ENCODE results near the gene RTEL1. TPM values are rescaled to one million over a fixed set of nuclear protein-coding genes. Genes with fewer than 3 reads are reported as not detected.
"Not testable (repeated sequence)": the region's sequence is repeated elsewhere in the genome, so short reads cannot be mapped to it uniquely, and the experiment has no call there.

RTEL1 gene
- total RNA-seq, 1 donor from 2014 or later: 8.2 TPM

GRCh38 chr20:63645218-63645617 lies 12.9 kb upstream of the RTEL1 start:
- FAIRE-seq (no peak), DNase-seq (ENCODE audit: low spot score in 2 of 2) (no peak)

GRCh38 chr20:63648190-63648589 lies 9.9 kb upstream of the RTEL1 start:
- DNase-seq (ENCODE audit: low spot score in 2 of 2): no peak
- FAIRE-seq: no peak

- DNase-seq (ENCODE audit: low spot score in 2 of 2) (no peak), FAIRE-seq (no peak)
Observed at GRCh38 chr20:63648895-63649589, 9.1 kb upstream of the RTEL1 start.

GRCh38 chr20:63650486-63650885 lies 7.6 kb upstream of the RTEL1 start:
- not testable (repeated sequence) for DNase-seq (ENCODE audit: low spot score in 2 of 2); FAIRE-seq

- no peak for FAIRE-seq
- no peak for DNase-seq (ENCODE audit: low spot score in 2 of 2)
Observed at GRCh38 chr20:63651942-63652191, 6.2 kb upstream of the RTEL1 start.

- FAIRE-seq (no peak), DNase-seq (ENCODE audit: low spot score in 2 of 2) (peak in 1 of 2 donors; percentile 51)
Observed at GRCh38 chr20:63652192-63652980, 5.7 kb upstream of the RTEL1 start.

- FAIRE-seq: no peak
- DNase-seq (ENCODE audit: low spot score in 2 of 2): peak; percentile 83 to 86
Observed at GRCh38 chr20:63653041-63653973, 4.8 kb upstream of the RTEL1 start, which contains the start of gene STMN3. Gene STMN3, minus strand, starts transcription at chr20:63653424. Its CDS starts 79 bp downstream, at chr20:63653345.

- DNase-seq (ENCODE audit: low spot score in 2 of 2) (no peak), FAIRE-seq (no peak)
Observed at GRCh38 chr20:63653974-63654668, 4.0 kb upstream of the RTEL1 start.

- DNase-seq (ENCODE audit: low spot score in 2 of 2) (no peak), FAIRE-seq (no peak)
Observed at GRCh38 chr20:63655249-63655648, 2.9 kb upstream of the RTEL1 start.

GRCh38 chr20:63656451-63656850 lies 1.7 kb upstream of the RTEL1 start:
- FAIRE-seq: no peak

GRCh38 chr20:63657260-63657936 lies 714 bp upstream of the RTEL1 start:
- no peak for DNase-seq (ENCODE audit: low spot score in 2 of 2)
- FAIRE-seq: no peak

More at GRCh38 chr20:63656451-63656850, 1.7 kb upstream of the RTEL1 start:
- no peak for DNase-seq (ENCODE audit: low spot score in 2 of 2)

GRCh38 chr20:63658749-63659187 lies 656 bp downstream of the RTEL1 start:
- FAIRE-seq: no peak
- no peak for DNase-seq (ENCODE audit: low spot score in 2 of 2)

- DNase-seq (ENCODE audit: low spot score in 2 of 2) (no peak), FAIRE-seq (no peak)
Observed at GRCh38 chr20:63659370-63659769, 1.3 kb downstream of the RTEL1 start.

- DNase-seq (ENCODE audit: low spot score in 2 of 2); FAIRE-seq: not testable (repeated sequence)
Observed at GRCh38 chr20:63660174-63660573, 2.1 kb downstream of the RTEL1 start.

- DNase-seq (ENCODE audit: low spot score in 2 of 2) (no peak), FAIRE-seq (no peak)
Observed at GRCh38 chr20:63660622-63661021, 2.5 kb downstream of the RTEL1 start.

- FAIRE-seq (no peak), DNase-seq (ENCODE audit: low spot score in 2 of 2) (no peak)
Observed at GRCh38 chr20:63661108-63661507, 3.0 kb downstream of the RTEL1 start.

- no peak for DNase-seq (ENCODE audit: low spot score in 2 of 2)
- FAIRE-seq: no peak
Observed at GRCh38 chr20:63661959-63662812, 4.1 kb downstream of the RTEL1 start.

- no peak for DNase-seq (ENCODE audit: low spot score in 2 of 2)
- FAIRE-seq: no peak
Observed at GRCh38 chr20:63662813-63663189, 4.7 kb downstream of the RTEL1 start.
